Spinal cord (tissue), 10 donors: Measurements from ENCODE around the gene NLRP4. TPM values are rescaled to one million over a fixed set of nuclear protein-coding genes. Genes with fewer than 3 reads are reported as not detected.

Source experiments
- DNase-seq, 6 donors: peaks; one replicate each; pipeline versions ENCODE4 v3.0.0 to v3.0.0-alpha.2; 2013 to 2015; ENCODE audit warnings: low spot score in 6 of 6, low read depth in 4 of 6
- H3K27ac ChIP-seq: one replicate; pipeline ENCODE4 v1.5.1; 2013; ENCODE audit warnings: low read depth, low read length, control low read depth
- H3K27me3 ChIP-seq: one replicate; pipeline ENCODE4 v1.6.1; 2013; ENCODE audit warnings: low read length; ENCODE audit not compliant: control insufficient read depth, insufficient read depth
- H3K36me3 ChIP-seq: one replicate; pipeline ENCODE4 v1.6.1; 2013; ENCODE audit warnings: low read length; ENCODE audit not compliant: control insufficient read depth, insufficient read depth
- H3K4me1 ChIP-seq: one replicate; pipeline ENCODE4 v1.6.1; 2013; ENCODE audit warnings: low read length; ENCODE audit not compliant: control insufficient read depth, insufficient read depth
- H3K4me3 ChIP-seq: one replicate; pipeline ENCODE4 v1.5.1; 2013; ENCODE audit warnings: low read depth, low read length, control low read depth
- H3K9me3 ChIP-seq: one replicate; pipeline ENCODE4 v1.6.1; 2013; ENCODE audit warnings: low read length; ENCODE audit not compliant: control insufficient read depth, insufficient read depth
- WGBS: methylation state at CpG from one replicate; pipeline ENCODE4 v1.1.5; 2013; ENCODE audit warnings: missing lambda C conversion rate; ENCODE audit not compliant: insufficient coverage; 5-methylcytosine and 5-hydroxymethylcytosine counted together
- long read RNA-seq, 4 donors: transcript quantifications; one replicate each; lab custom pipeline, GENCODE V29; 2026
- polyA plus RNA-seq, 2 donors: library from polyadenylated mRNA; unstranded; fragments of 120-200 nt; gene quantifications; one replicate each; pipeline ENCODE4 v1.2.1, GENCODE V29; 2013; ENCODE audit not compliant: insufficient read length in 2 of 2
- total RNA-seq, 2 donors: library from RNA; depleted of rRNA in 1 of 2; stranded (reverse); fragments of 120-200 nt in 1 of 2; fragments of >200 nt in 1 of 2; gene quantifications; one replicate each; pipeline versions ENCODE4 v1.2.3 to v1.2.4, GENCODE V29; 2013 to 2014
- donor health status: healthy.

The NLRP4 gene
- not detected for total RNA-seq
- polyA plus RNA-seq, result not detected
- long read RNA-seq, donor 1, result 0 reads
- long read RNA-seq, donor 2, result 0 reads
- long read RNA-seq, donor 3, result 0 reads
- long read RNA-seq, donor 4, result 0 reads

- H3K4me1 ChIP-seq, result no peaks in the 10 kb centered on the region
- H3K36me3 ChIP-seq, result no peaks in the 10 kb centered on the region
- H3K27ac ChIP-seq, result no peak within 1 kb of the TSS
- no peaks in the 10 kb centered on the region for H3K9me3 ChIP-seq
- WGBS, result 86% methylated on average over 14 of the region's 16 CpGs
- DNase-seq, result no peak
- H3K4me3 ChIP-seq, result no peak within 1 kb of the TSS
- H3K27me3 ChIP-seq, result no peaks in the 10 kb centered on the region
Observed at GRCh38 chr19:55836340-55836739, at the start of gene NLRP4. TSS of gene NLRP4 (plus strand) at chr19:55836540. CDS start at chr19:55852081, 15,541 bp downstream.

- Histone ChIP-seq H3K27ac (no peak overlapping the region), H3K4me3 (no peak overlapping the region), H3K9me3 (no peaks in the 10 kb centered on the region), H3K36me3 (no peaks in the 10 kb centered on the region), H3K4me1 (no peaks in the 10 kb centered on the region), H3K27me3 (no peaks in the 10 kb centered on the region)
- WGBS, result 90% methylated on average over 8 of the region's 11 CpGs
- no peak for DNase-seq
Observed at GRCh38 chr19:55795021-55795420, 41.3 kb upstream of the NLRP4 start.

- H3K27me3 ChIP-seq, result no peaks in the 10 kb centered on the region
- 78% methylated on average over 3 of the region's 7 CpGs for WGBS
- H3K9me3 ChIP-seq, result no peaks in the 10 kb centered on the region
- DNase-seq, result no peak
- no peak overlapping the region for H3K4me3 ChIP-seq
- H3K36me3 ChIP-seq, result no peaks in the 10 kb centered on the region
- no peaks in the 10 kb centered on the region for H3K4me1 ChIP-seq
- no peak overlapping the region for H3K27ac ChIP-seq
Observed at GRCh38 chr19:55801416-55801815, 34.9 kb upstream of the NLRP4 start.

- Histone ChIP-seq H3K9me3 (no peaks in the 10 kb centered on the region), H3K4me3 (no peak overlapping the region), H3K27ac (no peak overlapping the region), H3K4me1 (no peaks in the 10 kb centered on the region), H3K27me3 (no peaks in the 10 kb centered on the region), H3K36me3 (no peaks in the 10 kb centered on the region)
- no peak for DNase-seq
- no CpG with 5 or more reads among the region's 2 CpGs for whole genome bisulfite sequencing
Observed at GRCh38 chr19:55802281-55802680, 34.1 kb upstream of the NLRP4 start.

GRCh38 chr19:55809381-55810058 lies 26.8 kb upstream of the NLRP4 start:
- Histone ChIP-seq H3K27ac (no peak overlapping the region), H3K27me3 (no peaks in the 10 kb centered on the region), H3K9me3 (no peaks in the 10 kb centered on the region), H3K4me1 (no peaks in the 10 kb centered on the region), H3K36me3 (no peaks in the 10 kb centered on the region), H3K4me3 (no peak overlapping the region)
- 35% methylated on average over 20 of the region's 20 CpGs for WGBS
- DNase-seq, result peak in 1 of 6 donors; percentile 1

- Histone ChIP-seq H3K36me3 (no peaks in the 10 kb centered on the region), H3K4me1 (no peaks in the 10 kb centered on the region), H3K27ac (no peak overlapping the region), H3K9me3 (no peaks in the 10 kb centered on the region), H3K27me3 (no peaks in the 10 kb centered on the region), H3K4me3 (no peak overlapping the region)
- DNase-seq, result no peak
- WGBS, result no CpG with 5 or more reads among the region's 3 CpGs
Observed at GRCh38 chr19:55811340-55811739, 25.0 kb upstream of the NLRP4 start.

- WGBS, result 29% methylated on average over 3 of the region's 7 CpGs
- Histone ChIP-seq H3K4me3 (no peak overlapping the region), H3K4me1 (no peaks in the 10 kb centered on the region), H3K9me3 (no peaks in the 10 kb centered on the region), H3K27me3 (no peaks in the 10 kb centered on the region), H3K36me3 (no peaks in the 10 kb centered on the region), H3K27ac (no peak overlapping the region)
- DNase-seq, result no peak
Observed at GRCh38 chr19:55812449-55812848, 23.9 kb upstream of the NLRP4 start.

GRCh38 chr19:55813906-55814305 lies 22.4 kb upstream of the NLRP4 start:
- WGBS, result 80% methylated on average over 1 of the region's 5 CpGs
- no peaks in the 10 kb centered on the region for H3K4me1 ChIP-seq
- H3K36me3 ChIP-seq, result no peaks in the 10 kb centered on the region
- no peaks in the 10 kb centered on the region for H3K9me3 ChIP-seq
- H3K27ac ChIP-seq, result no peak overlapping the region
- H3K27me3 ChIP-seq, result no peaks in the 10 kb centered on the region
- no peak for DNase-seq
- no peak overlapping the region for H3K4me3 ChIP-seq

GRCh38 chr19:55820037-55820436 lies 16.3 kb upstream of the NLRP4 start:
- H3K36me3 ChIP-seq, result no peaks in the 10 kb centered on the region
- no peaks in the 10 kb centered on the region for H3K9me3 ChIP-seq
- no peak overlapping the region for H3K4me3 ChIP-seq
- 81% methylated on average over 3 of the region's 3 CpGs for WGBS
- no peak overlapping the region for H3K27ac ChIP-seq
- no peak for DNase-seq
- H3K4me1 ChIP-seq, result no peaks in the 10 kb centered on the region
- H3K27me3 ChIP-seq, result no peaks in the 10 kb centered on the region

GRCh38 chr19:55830656-55831055 lies 5.7 kb upstream of the NLRP4 start:
- no peak overlapping the region for H3K27ac ChIP-seq
- H3K9me3 ChIP-seq, result no peaks in the 10 kb centered on the region
- H3K4me3 ChIP-seq, result no peak overlapping the region
- DNase-seq, result no peak
- H3K36me3 ChIP-seq, result no peaks in the 10 kb centered on the region
- H3K4me1 ChIP-seq, result no peaks in the 10 kb centered on the region
- H3K27me3 ChIP-seq, result no peaks in the 10 kb centered on the region
- WGBS, result 80% methylated on average over 1 of the region's 5 CpGs
